Ishikawa (cell line): ENCODE data around the gene CBY3.

Source experiments
- CEBPB ChIP-seq: IDR thresholded peaks from 2 replicates; pipeline ENCODE4 v1.6.1; 2012
- CREB1 ChIP-seq: IDR thresholded peaks from 2 replicates; pipeline ENCODE4 v1.6.1; 2012; ENCODE audit warnings: low read depth
- EGR1 ChIP-seq: IDR thresholded peaks from 2 replicates; pipeline ENCODE4 v1.6.1; 2012
- EP300 ChIP-seq: IDR thresholded peaks from 2 replicates; pipeline ENCODE4 v1.6.1; 2012; ENCODE audit warnings: borderline replicate concordance
- FOXM1 ChIP-seq: IDR thresholded peaks from 2 replicates; pipeline ENCODE4 v1.6.1; 2012; ENCODE audit warnings: low read depth, borderline replicate concordance
- MAX ChIP-seq: IDR thresholded peaks from 2 replicates; pipeline ENCODE4 v1.6.1; 2012
- NFIC ChIP-seq: IDR thresholded peaks from 2 replicates; pipeline ENCODE4 v1.6.1; 2012
- RAD21 ChIP-seq: IDR thresholded peaks from 2 replicates; pipeline ENCODE4 v1.6.1; 2012; ENCODE audit warnings: low read depth
- REST ChIP-seq: IDR thresholded peaks from 2 replicates; pipeline ENCODE4 v1.6.1; 2012; ENCODE audit warnings: low read depth, mild to moderate bottlenecking
- TAF1 ChIP-seq: IDR thresholded peaks from 2 replicates; pipeline ENCODE4 v1.6.1; 2012; ENCODE audit warnings: low read depth, mild to moderate bottlenecking
- TCF12 ChIP-seq: IDR thresholded peaks from 2 replicates; pipeline ENCODE4 v1.6.1; 2012; ENCODE audit warnings: low read depth
- TEAD4 ChIP-seq: IDR thresholded peaks from 2 replicates; pipeline ENCODE4 v1.6.1; 2012
- YY1 ChIP-seq: IDR thresholded peaks from 2 replicates; pipeline ENCODE4 v1.6.1; 2012; ENCODE audit warnings: low read depth
- ZBTB7A ChIP-seq: IDR thresholded peaks from 2 replicates; pipeline ENCODE4 v1.6.1; 2012; ENCODE audit warnings: low read depth
- TF ChIP-seq, protein P1 (sequence below): IDR thresholded peaks from 2 replicates; pipeline ENCODE4 v1.6.1; 2012

The CBY3 gene

GRCh38 chr5:179694561-179694960 is 13.7 kb upstream of the CBY3 start:
- TF ChIP-seq TEAD4 = no peak
- TF ChIP-seq TAF1 = no peak
- no peak for TF ChIP-seq EP300
- TF ChIP-seq YY1 = no peak
- no peak for TF ChIP-seq RAD21
- TF ChIP-seq CREB1 = no peak
- TF ChIP-seq NFIC = no peak
- TF ChIP-seq FOXM1 = no peak
- no peak for TF ChIP-seq EGR1
- no peak for TF ChIP-seq REST
- TF ChIP-seq, protein P1, sequence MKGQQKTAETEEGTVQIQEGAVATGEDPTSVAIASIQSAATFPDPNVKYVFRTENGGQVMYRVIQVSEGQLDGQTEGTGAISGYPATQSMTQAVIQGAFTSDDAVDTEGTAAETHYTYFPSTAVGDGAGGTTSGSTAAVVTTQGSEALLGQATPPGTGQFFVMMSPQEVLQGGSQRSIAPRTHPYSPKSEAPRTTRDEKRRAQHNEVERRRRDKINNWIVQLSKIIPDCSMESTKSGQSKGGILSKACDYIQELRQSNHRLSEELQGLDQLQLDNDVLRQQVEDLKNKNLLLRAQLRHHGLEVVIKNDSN = no peak
- TF ChIP-seq MAX = no peak
- no peak for TF ChIP-seq ZBTB7A
- TF ChIP-seq TCF12 = no peak
- no peak for TF ChIP-seq CEBPB

DNA sequence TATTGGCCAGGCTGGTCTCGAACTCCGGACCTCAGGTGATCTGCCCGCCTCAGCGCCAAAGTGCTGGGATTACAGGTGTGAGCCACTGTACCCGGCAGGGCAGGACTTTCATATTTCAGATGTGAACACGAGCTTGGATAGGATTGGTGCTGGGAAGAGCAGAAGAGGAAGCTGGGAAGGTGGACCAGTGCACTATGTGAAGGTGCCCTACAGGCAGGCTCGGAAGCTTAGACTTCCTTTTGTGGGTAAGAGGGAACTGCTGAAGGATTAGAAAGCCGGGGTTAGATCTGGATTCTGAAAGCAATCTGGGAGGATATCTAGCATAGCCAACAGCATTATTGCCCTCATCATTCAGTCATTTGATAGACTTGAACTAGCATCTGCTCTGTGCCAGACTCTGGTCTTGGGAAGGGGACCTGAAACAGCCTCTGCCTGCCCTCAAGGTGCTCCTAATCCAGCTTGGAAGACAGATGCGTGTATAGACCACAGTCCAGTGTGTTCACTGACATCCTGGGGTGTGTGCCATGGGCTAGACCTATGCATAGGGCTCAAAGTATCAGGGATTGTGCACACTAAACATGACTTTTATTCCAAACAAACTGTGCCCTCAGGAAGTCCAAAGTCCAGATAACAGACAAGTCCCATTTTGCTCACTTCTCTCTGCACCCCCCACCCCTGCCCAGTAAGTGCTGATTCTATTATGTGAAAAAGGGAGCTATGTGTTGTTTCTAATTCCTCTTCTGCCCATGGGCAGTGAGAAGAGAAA is 637 bp downstream of the CBY3 start:
- TF ChIP-seq NFIC (no peak), FOXM1 (no peak), YY1 (no peak), TAF1 (no peak), EGR1 (no peak), RAD21 (no peak), ZBTB7A (no peak), TEAD4 (no peak), EP300 (no peak), REST (no peak), MAX (no peak), CEBPB (no peak), TCF12 (no peak), CREB1 (no peak)
- TF ChIP-seq, protein P1 = no peak

GRCh38 chr5:179679014-179679674 is 1.7 kb downstream of the CBY3 start:
- TF ChIP-seq FOXM1 (no peak), ZBTB7A (no peak), CREB1 (no peak), TEAD4 (no peak), RAD21 (no peak), NFIC (no peak), MAX (no peak), YY1 (no peak), TAF1 (no peak), EP300 (no peak)
- TF ChIP-seq, protein P1 = no peak

- peak; percentile 90 for TF ChIP-seq TAF1
- no peak for TF ChIP-seq FOXM1
- TF ChIP-seq TCF12 = peak; percentile 59
- TF ChIP-seq EGR1 = no peak
- peak; percentile 56; the same call in 1 of the 2 replicates for TF ChIP-seq YY1
- TF ChIP-seq, protein P1 = no peak
- no peak for TF ChIP-seq ZBTB7A
- TF ChIP-seq CEBPB = peak; percentile 89
- no peak for TF ChIP-seq REST
- 0 out of 2 replicates have a peak, but pooled peaks have one; percentile 15 for TF ChIP-seq EP300
- TF ChIP-seq RAD21 = no peak
- TF ChIP-seq MAX = peak; percentile 96
- TF ChIP-seq CREB1 = peak; percentile 77
- no peak for TF ChIP-seq TEAD4
- no peak for TF ChIP-seq NFIC
Observed at GRCh38 chr5:179678223-179679013, 2.4 kb downstream of the CBY3 start.
